Measurements from ENCODE around the gene ATP5MC3. TPM values are rescaled to one million over a fixed set of nuclear protein-coding genes. Genes with fewer than 3 reads are reported as not detected.
A peak's percentile ranks its signal among the peaks of the same experiment; 100 is the strongest.

ATP5MC3 gene
- total and polyA plus RNA-seq, 2 experiments from 2014 or later = 300 to 2,044 TPM

DNA sequence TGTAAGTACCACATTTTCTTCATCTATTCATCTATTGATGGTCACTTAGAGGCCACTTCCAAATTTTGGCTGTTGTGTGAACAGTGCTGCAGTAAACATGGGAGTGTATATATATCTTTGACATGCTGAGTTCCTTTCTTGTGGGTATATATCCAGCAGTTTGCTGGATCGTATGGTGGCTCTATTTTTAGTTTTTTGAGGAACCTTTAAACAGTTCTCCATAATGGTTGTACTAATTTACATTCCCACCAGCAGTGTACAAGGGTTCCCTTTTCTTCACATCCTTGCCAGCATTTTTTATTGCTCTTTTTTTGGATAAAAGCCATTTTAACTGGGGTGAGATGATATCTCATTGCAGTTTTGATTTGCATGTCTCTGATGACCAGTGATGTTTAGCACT lies 7.3 kb upstream of the ATP5MC3 start:
- H3K27ac ChIP-seq = no peak overlapping the region
- no peaks in the 10 kb centered on the region for H3K27me3 ChIP-seq
- H3K4me1 ChIP-seq (ENCODE audit: low read depth) = no peaks in the 10 kb centered on the region
- no peaks in the 10 kb centered on the region for H3K9me3 ChIP-seq (ENCODE audit: low read depth)
- DNase-seq (ENCODE audit: low read depth in 1 of 2, low spot score in 1 of 2) = no peak
- no peaks in the 10 kb centered on the region for H3K36me3 ChIP-seq
- H3K4me3 ChIP-seq = no peak overlapping the region
- TF ChIP-seq, protein P1, sequence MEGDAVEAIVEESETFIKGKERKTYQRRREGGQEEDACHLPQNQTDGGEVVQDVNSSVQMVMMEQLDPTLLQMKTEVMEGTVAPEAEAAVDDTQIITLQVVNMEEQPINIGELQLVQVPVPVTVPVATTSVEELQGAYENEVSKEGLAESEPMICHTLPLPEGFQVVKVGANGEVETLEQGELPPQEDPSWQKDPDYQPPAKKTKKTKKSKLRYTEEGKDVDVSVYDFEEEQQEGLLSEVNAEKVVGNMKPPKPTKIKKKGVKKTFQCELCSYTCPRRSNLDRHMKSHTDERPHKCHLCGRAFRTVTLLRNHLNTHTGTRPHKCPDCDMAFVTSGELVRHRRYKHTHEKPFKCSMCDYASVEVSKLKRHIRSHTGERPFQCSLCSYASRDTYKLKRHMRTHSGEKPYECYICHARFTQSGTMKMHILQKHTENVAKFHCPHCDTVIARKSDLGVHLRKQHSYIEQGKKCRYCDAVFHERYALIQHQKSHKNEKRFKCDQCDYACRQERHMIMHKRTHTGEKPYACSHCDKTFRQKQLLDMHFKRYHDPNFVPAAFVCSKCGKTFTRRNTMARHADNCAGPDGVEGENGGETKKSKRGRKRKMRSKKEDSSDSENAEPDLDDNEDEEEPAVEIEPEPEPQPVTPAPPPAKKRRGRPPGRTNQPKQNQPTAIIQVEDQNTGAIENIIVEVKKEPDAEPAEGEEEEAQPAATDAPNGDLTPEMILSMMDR (IDR thresholded peaks at IDR 0.05; ENCODE audit: low read depth, low read length) = no peak

DNA sequence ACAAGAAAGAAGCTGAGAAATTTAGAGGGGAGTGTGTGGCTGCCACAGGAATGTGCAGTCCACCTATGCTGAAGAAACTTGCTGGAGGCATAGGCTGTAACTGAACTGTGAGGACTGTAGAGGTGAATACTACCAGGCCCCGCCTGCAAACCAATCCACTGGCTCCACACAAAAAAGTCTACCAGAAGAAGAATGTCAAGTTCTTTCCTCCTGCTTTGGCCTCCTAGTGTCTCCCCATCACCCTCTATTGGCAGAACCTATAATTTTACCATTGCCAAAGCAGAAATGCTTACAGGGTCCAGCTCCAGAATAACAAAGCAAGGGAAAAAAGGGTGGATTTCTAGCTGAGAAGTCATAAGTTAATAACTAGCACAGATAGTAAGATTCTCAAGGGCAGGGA lies 5.9 kb upstream of the ATP5MC3 start:
- no peaks in the 10 kb centered on the region for H3K4me1 ChIP-seq (ENCODE audit: low read depth)
- no peaks in the 10 kb centered on the region for H3K9me3 ChIP-seq (ENCODE audit: low read depth)
- no peaks in the 10 kb centered on the region for H3K27me3 ChIP-seq
- TF ChIP-seq, protein P1 (IDR thresholded peaks at IDR 0.05; ENCODE audit: low read depth, low read length) = peak; percentile 36
- no peaks in the 10 kb centered on the region for H3K36me3 ChIP-seq
- peak; percentile 25 to 38 for DNase-seq (ENCODE audit: low read depth in 1 of 2, low spot score in 1 of 2)
- no peak overlapping the region for H3K27ac ChIP-seq
- no peak overlapping the region for H3K4me3 ChIP-seq

GRCh38 chr2:175183674-175184073 lies 2.2 kb upstream of the ATP5MC3 start:
- Histone ChIP-seq H3K36me3 (peaks cover 15% of the 10 kb centered on the region), H3K27ac (no peak overlapping the region), H3K4me1 (ENCODE audit: low read depth) (peaks cover 22% of the 10 kb centered on the region), H3K9me3 (ENCODE audit: low read depth) (no peaks in the 10 kb centered on the region), H3K27me3 (no peaks in the 10 kb centered on the region), H3K4me3 (no peak overlapping the region)
- DNase-seq (ENCODE audit: low read depth in 1 of 2, low spot score in 1 of 2) = no peak
- TF ChIP-seq, protein P1 (IDR thresholded peaks at IDR 0.05; ENCODE audit: low read depth, low read length) = no peak

DNA sequence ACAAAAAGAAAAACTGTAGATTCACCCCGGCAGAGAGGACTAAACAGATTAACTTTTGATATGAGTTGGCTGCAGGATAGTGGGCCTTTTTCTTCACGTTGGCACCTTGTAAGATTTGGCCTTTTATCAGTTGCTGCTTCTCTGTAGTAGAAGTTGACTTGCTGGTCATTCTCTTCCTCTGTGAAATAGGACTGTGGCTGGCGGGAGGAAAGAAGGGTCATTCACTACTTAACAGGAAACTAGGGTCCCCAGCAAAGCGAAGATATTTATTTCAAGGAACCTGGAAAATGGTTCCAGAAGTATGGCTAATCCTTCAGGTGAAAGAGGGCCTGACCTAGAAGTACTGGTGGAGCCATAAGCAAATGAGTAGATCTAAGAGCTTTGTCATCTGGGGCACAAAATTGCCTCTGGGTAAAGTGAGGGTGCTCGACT lies 383 bp upstream of the ATP5MC3 start:
- peaks cover 33% of the 10 kb centered on the region for H3K4me1 ChIP-seq (ENCODE audit: low read depth)
- no peaks in the 10 kb centered on the region for H3K9me3 ChIP-seq (ENCODE audit: low read depth)
- peak overlapping the region; percentile 96 for H3K27ac ChIP-seq
- H3K27me3 ChIP-seq = no peaks in the 10 kb centered on the region
- peak overlapping the region; percentile 82 for H3K4me3 ChIP-seq
- peaks cover 33% of the 10 kb centered on the region for H3K36me3 ChIP-seq
- TF ChIP-seq, protein P1 (IDR thresholded peaks at IDR 0.05; ENCODE audit: low read depth, low read length) = no peak
- no peak for DNase-seq (ENCODE audit: low read depth in 1 of 2, low spot score in 1 of 2)

- Histone ChIP-seq H3K9me3 (ENCODE audit: low read depth) (no peaks in the 10 kb centered on the region), H3K36me3 (peaks cover 41% of the 10 kb centered on the region), H3K27me3 (no peaks in the 10 kb centered on the region), H3K4me3 (peak overlapping the region; percentile 82), H3K4me1 (ENCODE audit: low read depth) (peaks cover 33% of the 10 kb centered on the region), H3K27ac (peak overlapping the region; percentile 96)
- TF ChIP-seq, protein P1 (IDR thresholded peaks at IDR 0.05; ENCODE audit: low read depth, low read length) = no peak
- DNase-seq (ENCODE audit: low read depth in 1 of 2, low spot score in 1 of 2) = peak; percentile 53 to 55
These were observed 808 bp downstream of the ATP5MC3 start for GRCh38 chr2:175180701-175181103.

DNA sequence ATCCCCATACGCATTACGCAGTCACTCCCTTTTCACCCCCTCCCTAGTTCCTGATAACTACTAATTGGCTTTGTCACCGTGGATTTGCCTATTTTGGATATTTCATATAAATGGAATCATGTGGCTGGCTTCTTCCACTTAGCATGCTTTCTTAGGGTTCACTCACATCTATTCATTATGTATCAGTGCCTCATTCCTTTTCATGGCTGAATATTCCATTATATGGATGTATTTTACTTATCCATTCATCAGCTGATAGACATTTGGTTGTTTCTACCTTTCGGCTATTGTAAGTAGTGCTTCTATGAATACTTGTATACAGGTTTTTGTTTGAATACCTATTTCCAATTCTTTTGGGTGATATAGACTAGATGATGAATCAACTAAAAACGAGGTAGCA lies 4.9 kb downstream of the ATP5MC3 start:
- Histone ChIP-seq H3K4me1 (ENCODE audit: low read depth) (peaks cover 47% of the 10 kb centered on the region), H3K27ac (peak overlapping the region; percentile 42), H3K4me3 (no peak overlapping the region), H3K27me3 (no peaks in the 10 kb centered on the region), H3K36me3 (peaks cover 51% of the 10 kb centered on the region), H3K9me3 (ENCODE audit: low read depth) (no peaks in the 10 kb centered on the region)
- TF ChIP-seq, protein P1 (IDR thresholded peaks at IDR 0.05; ENCODE audit: low read depth, low read length) = no peak
- no peak for DNase-seq (ENCODE audit: low read depth in 1 of 2, low spot score in 1 of 2)

Measured in cardiac muscle cell (in vitro differentiated cells and primary cell).